ENCODE data around the gene COL6A1.

DNA sequence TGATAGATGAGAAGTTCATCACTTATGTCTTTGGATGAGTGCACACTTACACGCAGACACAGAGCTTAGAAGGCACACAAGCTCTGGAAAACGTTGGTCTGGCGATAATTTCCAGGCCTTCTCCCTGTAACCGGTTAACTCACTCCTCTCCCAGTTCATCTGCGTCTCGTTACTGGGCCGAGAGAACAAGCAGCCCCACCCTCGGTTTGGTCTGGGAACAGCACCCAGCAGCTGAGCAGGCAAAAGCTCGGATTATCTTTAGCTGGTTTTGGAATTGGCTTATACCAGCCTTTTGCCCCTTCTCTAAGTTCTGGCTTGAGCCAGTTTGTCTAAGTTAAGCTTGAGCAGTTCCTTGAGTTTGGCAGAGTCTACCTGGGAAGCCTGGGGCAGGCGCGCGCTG lies 27.3 kb upstream of the COL6A1 start:
- TF ChIP-seq, protein P1, sequence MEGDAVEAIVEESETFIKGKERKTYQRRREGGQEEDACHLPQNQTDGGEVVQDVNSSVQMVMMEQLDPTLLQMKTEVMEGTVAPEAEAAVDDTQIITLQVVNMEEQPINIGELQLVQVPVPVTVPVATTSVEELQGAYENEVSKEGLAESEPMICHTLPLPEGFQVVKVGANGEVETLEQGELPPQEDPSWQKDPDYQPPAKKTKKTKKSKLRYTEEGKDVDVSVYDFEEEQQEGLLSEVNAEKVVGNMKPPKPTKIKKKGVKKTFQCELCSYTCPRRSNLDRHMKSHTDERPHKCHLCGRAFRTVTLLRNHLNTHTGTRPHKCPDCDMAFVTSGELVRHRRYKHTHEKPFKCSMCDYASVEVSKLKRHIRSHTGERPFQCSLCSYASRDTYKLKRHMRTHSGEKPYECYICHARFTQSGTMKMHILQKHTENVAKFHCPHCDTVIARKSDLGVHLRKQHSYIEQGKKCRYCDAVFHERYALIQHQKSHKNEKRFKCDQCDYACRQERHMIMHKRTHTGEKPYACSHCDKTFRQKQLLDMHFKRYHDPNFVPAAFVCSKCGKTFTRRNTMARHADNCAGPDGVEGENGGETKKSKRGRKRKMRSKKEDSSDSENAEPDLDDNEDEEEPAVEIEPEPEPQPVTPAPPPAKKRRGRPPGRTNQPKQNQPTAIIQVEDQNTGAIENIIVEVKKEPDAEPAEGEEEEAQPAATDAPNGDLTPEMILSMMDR (conservative IDR thresholded peaks at IDR 0.05 in 1 of 2, IDR thresholded peaks at IDR 0.05 in 1 of 2; ENCODE audit: low read depth in 1 of 2, low read length in 2 of 2) = peak; percentile 48 to 61
- TF ChIP-seq EZH2 (IDR thresholded peaks at IDR 0.05; ENCODE audit: low read length, missing control alignments) = no peak
